Activated effector memory CD4-positive, alpha-beta T cell treated with Interleukin-2 at 50 U/mL for 16 hours (primary cell): ENCODE data around the gene PPDPF.
"Not testable (repeated sequence)": the region's sequence is repeated elsewhere in the genome, so short reads cannot be mapped to it uniquely, and the experiment has no call there.

Experiments used
- DNase-seq: peaks from one replicate; pipeline ENCODE4 v3.0.0-alpha.2; 2020

PPDPF gene

DNA sequence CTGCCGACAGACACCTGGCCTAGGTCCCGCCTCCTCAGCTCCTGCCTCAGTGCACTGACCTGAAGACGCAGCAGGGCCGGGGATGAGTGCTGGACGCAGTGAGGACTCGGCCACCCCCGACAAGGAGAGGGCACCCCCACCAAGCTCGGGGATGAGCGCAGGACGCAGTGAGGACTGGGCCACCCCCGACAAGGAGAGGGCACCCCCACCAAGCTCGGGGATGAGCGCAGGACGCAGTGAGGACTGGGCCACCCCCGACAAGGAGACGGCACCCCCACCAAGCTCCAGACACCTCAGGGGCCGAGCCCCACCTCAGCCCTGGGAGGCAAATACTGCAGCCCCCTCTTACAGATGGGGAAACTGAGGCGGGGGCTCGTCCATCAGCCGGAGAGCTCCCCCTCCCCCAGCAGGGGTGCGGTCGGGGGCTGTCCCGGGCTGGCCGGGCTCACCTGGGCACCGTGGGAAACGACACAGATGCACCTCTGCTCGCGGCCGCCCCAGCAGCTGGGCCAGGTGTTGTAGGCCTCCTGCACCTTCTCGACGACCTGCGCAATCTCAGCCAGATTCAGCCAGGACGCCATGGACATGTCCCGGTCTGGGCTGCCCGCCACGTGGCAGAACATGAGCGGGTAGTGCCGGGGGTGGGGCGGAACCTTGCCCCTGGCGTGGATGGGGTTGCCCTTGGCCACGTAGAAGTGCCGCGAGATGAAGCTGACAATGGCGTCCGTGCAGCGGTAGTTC lies 46.0 kb downstream of the PPDPF start:
- no peak for DNase-seq

DNA sequence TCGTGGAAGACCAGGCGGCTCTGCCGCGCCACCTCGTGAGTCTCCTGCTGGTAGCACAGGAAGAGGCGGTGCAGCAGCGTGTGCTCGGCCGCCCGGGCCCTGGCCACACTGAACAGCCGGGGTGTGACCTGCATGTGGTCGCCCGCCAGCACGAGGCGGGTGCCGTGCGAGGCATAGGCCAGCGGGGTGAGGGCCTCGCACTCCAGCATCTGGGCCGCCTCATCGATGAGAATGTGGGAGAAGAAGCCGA lies 46.5 kb downstream of the PPDPF start:
- no peak for DNase-seq

DNA sequence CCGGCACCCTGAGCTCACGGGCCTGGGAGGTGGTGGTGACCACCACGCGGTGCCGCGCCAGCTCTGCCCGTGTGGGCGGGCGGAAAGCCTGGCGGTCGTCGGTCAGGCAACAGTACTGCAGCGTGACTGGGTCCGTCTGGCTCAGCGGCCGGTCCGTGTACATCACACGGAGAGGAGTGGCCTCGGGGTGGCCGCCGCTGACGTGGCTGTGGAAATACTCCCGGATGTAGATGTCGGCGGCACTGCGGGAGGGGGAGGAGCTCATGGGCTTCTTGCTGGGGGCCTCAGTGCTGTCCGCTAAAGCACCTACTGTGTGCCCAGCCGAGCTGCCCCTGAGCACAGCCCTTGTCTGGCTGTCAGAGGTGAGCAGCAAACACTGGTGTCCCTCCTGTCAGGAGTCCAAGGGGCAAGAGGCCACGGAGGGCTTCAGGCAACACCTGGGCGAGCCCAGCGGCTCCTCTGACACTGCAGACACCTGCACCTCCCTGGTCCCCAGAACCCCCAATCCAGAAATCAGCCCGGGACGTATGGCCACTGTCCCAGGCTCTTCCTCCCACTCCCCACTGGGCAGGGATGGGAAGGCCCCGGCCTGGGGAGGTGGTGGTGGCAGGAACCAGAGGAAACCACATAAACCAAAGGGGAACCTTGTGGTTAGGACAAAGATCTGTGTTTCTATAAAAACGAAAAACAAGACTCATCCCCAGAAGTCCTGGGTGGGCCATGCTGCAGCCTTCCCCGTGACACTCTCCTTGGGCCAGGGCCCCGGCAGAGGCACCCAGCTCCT lies 47.0 kb downstream of the PPDPF start:
- peak; percentile 39 for DNase-seq

DNA sequence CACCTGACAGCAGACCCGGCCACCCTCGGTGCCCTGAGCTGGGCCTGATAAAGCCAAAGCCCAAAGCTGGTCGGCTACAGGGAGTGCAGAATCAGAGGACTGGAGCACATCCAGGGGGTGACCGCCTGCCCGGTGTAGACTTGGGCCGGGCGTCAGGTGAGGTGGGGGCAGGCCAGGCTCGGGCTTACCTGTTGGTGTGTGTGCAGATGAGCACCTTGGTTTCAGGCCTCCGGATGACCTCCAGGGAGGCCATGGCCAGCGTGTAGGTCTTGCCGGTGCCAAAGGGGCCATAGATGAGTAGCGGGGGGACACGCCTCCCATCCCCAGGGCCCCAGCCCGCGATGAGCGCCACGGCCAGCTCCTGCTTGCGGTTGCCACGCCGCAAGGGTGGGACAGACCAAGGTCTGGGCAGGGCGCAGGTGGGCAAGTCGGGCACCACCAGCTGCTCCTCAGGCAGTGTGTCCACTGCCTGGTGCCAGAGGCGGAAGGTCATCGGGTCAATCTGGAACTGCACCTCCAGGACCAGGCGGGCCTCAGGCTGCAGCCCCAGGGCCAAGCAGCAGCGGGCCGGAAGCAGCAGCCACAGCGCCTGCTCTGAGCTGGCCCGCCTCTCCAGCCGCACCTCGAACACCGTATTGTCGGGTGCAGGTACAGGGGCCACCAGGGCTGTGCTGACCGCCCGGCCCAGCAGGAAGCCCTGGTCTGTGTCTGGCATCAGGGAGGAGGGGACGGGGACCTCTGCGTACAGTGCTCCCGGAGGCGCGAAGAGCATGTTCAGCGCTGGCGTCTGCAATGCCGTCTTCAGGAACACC lies 47.8 kb downstream of the PPDPF start:
- no peak for DNase-seq

DNA sequence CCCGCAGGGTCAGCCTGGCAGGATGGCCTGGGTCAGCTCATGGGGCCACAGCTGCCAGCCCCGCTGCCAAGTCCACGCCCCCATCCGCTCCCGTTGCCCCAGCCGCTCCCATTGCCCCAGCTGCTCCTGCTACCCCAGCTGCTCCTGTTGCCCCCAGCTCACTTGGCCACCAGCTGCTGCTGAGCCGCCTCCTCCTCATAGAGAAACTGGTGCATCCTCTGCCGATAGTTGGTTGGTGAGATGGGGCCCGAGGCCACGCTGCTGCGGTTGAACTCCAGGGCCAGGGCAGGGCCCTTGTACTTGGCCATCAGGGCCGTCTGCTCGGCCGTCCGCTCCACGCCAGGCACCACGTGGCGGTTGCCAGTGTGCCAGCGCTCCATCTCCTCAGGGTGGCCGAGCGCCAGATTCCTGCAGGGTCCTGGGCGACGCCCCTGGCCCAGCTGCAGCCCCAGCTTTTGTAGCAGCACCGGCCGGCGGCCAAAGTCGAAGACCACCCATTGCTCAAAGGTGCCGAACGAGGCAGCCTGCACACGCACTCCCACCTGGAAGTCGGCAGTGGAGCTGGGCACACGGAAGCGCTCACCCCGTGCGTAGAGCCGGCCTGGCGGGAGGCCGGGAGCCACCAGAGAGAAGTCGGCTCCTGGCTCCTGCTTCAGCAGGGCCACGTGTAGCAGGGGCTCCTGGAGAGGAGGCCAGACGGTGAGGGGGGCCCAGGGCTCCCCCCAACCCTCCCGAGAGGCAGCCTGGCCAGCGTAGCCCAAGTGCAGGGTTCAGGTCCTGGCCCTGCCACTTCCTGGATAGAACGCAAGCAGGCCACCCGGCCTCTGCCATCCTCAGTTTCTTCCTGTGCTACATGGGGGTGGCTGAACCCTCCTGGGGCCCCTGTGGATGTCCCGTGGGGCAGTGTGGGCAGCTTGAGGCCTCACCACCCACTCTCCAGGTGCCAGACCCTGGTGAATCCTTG lies 48.7 kb downstream of the PPDPF start:
- DNase-seq: no peak

DNA sequence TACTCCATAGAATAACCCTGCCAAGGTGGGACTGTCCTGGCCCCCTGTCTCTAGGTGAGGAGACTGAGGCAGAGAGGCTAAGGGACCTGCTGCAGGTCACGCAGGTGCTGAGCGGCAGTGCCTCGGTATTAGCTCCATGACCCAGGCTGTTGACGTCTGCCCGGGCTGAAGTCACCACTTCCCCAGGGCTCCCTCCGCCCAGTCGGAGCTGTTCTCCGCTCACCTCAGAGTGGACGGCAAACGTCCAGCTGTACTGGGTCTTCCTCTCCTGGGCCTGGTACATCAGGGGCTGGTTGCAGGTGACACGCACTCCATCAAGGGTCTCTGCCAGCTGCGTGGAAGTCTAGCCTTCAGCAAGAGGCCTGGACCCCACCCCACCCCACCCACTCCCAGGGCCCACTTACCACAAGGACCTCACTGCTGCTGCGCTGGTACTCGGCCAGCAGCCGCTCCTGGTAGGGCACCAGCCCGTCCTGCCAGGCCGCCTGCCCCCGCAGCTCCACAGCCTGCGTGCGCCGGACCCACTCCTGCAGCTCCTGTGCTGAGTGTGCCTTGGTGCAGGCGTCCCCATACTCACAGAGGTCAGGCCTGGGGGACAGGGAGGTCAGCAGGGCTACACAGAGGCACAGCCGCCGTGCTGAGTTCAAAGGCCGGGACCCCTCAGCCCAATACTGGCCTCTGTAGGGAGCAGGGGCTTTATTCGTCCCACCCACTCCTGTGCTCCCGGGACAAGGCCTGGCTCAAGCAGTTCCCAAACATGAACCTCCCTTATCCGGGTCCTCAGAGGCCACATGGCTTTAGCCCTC lies 49.9 kb downstream of the PPDPF start:
- no peak for DNase-seq

DNA sequence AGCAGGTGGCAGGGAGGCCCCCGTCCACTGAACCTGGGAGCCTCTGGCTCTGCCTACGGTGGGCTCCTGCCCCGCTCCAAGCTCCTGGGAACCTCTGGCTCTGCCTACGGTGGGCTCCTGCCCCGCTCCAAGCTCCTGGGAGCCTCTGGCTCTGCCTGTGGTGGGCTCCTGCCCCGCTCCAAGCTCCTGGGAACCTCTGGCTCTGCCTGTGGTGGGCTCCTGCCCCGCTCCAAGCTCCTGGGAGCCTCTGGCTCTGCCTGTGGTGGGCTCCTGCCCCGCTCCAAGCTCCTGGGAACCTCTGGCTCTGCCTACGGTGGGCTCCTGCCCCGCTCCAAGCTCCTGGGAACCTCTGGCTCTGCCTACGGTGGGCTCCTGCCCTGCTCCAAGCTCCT lies 50.5 kb downstream of the PPDPF start:
- DNase-seq: not testable (repeated sequence)
